Vagina (tissue), 2 donors: ENCODE results near the gene CERCAM.

Experiments used
- CTCF ChIP-seq, 3 experiments: fragments of 450-650 bp in 2 of 3; fragments of 200-600 bp in 1 of 3; sonication (generic) in 1 of 3; IDR thresholded peaks; one replicate each; pipeline ENCODE4 v1.5.1; 2017 to 2019; ENCODE audit warnings: antibody characterized with exemption in 3 of 3, mild to moderate bottlenecking in 2 of 3, moderate library complexity in 2 of 3
- POLR2A ChIP-seq, 2 donors: fragments of 450-650 bp; IDR thresholded peaks; one replicate each; pipeline ENCODE4 v1.6.1; 2017; ENCODE audit warnings: antibody characterized with exemption in 2 of 2, mild to moderate bottlenecking in 2 of 2, moderate library complexity in 2 of 2
- POLR2AphosphoS5 ChIP-seq, 2 donors: sonication (generic); formaldehyde crosslinking; IDR thresholded peaks; one replicate each; pipeline ENCODE4 v1.9.0; 2017; ENCODE audit warnings: antibody characterized with exemption in 2 of 2, mild to moderate bottlenecking in 2 of 2, low read depth in 1 of 2; ENCODE audit not compliant: insufficient read depth in 1 of 2

GRCh38 chr9:128481561-128481960, 60.9 kb downstream of the CERCAM start:
- TF ChIP-seq POLR2AphosphoS5 (IDR thresholded peaks at IDR 0.05; ENCODE audit: insufficient read depth in 1 of 2, low read depth in 1 of 2) (no peak), CTCF (IDR thresholded peaks at IDR 0.05) (no peak), POLR2A (IDR thresholded peaks at IDR 0.05) (no peak)
